Measurements from ENCODE around the gene ESR2. TPM values are rescaled to one million over a fixed set of nuclear protein-coding genes. Genes with fewer than 3 reads are reported as not detected.

Gene ESR2
- polyA plus RNA-seq, 1 of the 3 experiments (the other 2 are of a cell fraction) = 0.03 TPM

DNA sequence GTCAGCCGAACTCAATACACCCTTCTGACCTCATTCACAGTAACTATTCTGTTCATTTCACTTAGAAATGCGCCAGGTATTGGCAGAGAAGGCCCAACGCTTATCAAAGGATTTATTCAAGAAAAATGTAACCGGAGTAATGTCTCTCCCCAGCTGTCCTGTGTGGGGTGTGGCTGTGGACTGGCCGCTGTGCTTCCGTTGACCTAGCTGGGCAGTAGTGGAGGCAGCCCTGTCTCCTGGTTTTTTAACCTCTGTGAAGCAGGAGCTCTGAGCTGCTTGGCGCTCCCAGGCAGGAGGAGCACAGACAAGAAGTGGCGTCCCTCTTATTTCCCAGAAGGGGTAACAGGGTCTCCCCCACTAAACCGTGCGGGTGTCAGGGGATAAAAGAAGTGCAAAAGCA is 85.2 kb downstream of the ESR2 start:
- ChIA-PET CTCF (interaction anchor here (2.3 kb wide), 1 partner anchor 95 kb away, joined by 8 read pairs; no protein-coding TSS in a partner anchor), POLR2A (no interaction called here)
- TF ChIP-seq YY1 (IDR thresholded peaks at IDR 0.05; ENCODE audit: low read depth) (no peak), SMC3 (IDR thresholded peaks at IDR 0.05; ENCODE audit: low read depth, low read length) (no peak), FOSL2 (IDR thresholded peaks at IDR 0.05; ENCODE audit: borderline replicate concordance, low read depth) (no peak), GABPA (IDR thresholded peaks at IDR 0.05; ENCODE audit: low read depth) (no peak), RFX5 (IDR thresholded peaks at IDR 0.05; ENCODE audit: low read length) (no peak), RCOR1 (IDR thresholded peaks at IDR 0.05; ENCODE audit: low read length) (no peak), MEF2A (IDR thresholded peaks at IDR 0.05; ENCODE audit: borderline replicate concordance, low read depth) (no peak), EZH2phosphoT487 (IDR thresholded peaks at IDR 0.05; ENCODE audit: borderline replicate concordance, low read depth) (no peak), NFIC (IDR thresholded peaks at IDR 0.05; ENCODE audit: borderline replicate concordance) (no peak), RXRA (IDR thresholded peaks at IDR 0.05; ENCODE audit: borderline replicate concordance, low read depth) (no peak), RAD21 (IDR thresholded peaks at IDR 0.05; ENCODE audit: low read length) (no peak)
- TF ChIP-seq, protein P1, sequence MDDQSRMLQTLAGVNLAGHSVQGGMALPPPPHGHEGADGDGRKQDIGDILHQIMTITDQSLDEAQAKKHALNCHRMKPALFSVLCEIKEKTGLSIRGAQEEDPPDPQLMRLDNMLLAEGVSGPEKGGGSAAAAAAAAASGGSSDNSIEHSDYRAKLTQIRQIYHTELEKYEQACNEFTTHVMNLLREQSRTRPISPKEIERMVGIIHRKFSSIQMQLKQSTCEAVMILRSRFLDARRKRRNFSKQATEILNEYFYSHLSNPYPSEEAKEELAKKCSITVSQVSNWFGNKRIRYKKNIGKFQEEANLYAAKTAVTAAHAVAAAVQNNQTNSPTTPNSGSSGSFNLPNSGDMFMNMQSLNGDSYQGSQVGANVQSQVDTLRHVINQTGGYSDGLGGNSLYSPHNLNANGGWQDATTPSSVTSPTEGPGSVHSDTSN (IDR thresholded peaks at IDR 0.05) = no peak
- TF ChIP-seq, protein P2, sequence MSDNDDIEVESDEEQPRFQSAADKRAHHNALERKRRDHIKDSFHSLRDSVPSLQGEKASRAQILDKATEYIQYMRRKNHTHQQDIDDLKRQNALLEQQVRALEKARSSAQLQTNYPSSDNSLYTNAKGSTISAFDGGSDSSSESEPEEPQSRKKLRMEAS (IDR thresholded peaks at IDR 0.05; ENCODE audit: low read depth) = no peak
- TF ChIP-seq, protein P3, sequence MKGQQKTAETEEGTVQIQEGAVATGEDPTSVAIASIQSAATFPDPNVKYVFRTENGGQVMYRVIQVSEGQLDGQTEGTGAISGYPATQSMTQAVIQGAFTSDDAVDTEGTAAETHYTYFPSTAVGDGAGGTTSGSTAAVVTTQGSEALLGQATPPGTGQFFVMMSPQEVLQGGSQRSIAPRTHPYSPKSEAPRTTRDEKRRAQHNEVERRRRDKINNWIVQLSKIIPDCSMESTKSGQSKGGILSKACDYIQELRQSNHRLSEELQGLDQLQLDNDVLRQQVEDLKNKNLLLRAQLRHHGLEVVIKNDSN (IDR thresholded peaks at IDR 0.05; ENCODE audit: borderline replicate concordance, low read depth) = no peak
- TF ChIP-seq, protein P4, sequence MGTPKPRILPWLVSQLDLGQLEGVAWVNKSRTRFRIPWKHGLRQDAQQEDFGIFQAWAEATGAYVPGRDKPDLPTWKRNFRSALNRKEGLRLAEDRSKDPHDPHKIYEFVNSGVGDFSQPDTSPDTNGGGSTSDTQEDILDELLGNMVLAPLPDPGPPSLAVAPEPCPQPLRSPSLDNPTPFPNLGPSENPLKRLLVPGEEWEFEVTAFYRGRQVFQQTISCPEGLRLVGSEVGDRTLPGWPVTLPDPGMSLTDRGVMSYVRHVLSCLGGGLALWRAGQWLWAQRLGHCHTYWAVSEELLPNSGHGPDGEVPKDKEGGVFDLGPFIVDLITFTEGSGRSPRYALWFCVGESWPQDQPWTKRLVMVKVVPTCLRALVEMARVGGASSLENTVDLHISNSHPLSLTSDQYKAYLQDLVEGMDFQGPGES (IDR thresholded peaks at IDR 0.05; ENCODE audit: low read depth, low read length) = no peak
- TF ChIP-seq, protein P5, sequence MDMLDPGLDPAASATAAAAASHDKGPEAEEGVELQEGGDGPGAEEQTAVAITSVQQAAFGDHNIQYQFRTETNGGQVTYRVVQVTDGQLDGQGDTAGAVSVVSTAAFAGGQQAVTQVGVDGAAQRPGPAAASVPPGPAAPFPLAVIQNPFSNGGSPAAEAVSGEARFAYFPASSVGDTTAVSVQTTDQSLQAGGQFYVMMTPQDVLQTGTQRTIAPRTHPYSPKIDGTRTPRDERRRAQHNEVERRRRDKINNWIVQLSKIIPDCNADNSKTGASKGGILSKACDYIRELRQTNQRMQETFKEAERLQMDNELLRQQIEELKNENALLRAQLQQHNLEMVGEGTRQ (IDR thresholded peaks at IDR 0.05; ENCODE audit: borderline replicate concordance, low read depth, low read length) = no peak
- Histone ChIP-seq H3K9me3 (no peaks in the 10 kb centered on the region), H3K9ac (no peak overlapping the region), H3K4me2 (no peak overlapping the region), H3F3A (replicated peaks; ENCODE audit: insufficient read depth) (no peaks in the 10 kb centered on the region), H3K79me2 (ENCODE audit: insufficient read depth) (no peaks in the 10 kb centered on the region), H2AFZ (ENCODE audit: low read depth) (no peak overlapping the region), H3K9me2 (no peaks in the 10 kb centered on the region), H3K4me1 (ENCODE audit: control insufficient read depth in 1 of 2, insufficient read depth in 2 of 2, low read depth in 1 of 2, low read length in 1 of 2) (0 out of 4 replicates have a peak, but pooled peaks cover 0 to 5% of the 10 kb centered on the region in 2 experiments), H3K27me3 (ENCODE audit: insufficient read depth) (no peaks in the 10 kb centered on the region), H3K36me3 (replicated peaks in 1 of 2; ENCODE audit: control insufficient read depth in 1 of 2, insufficient read depth in 2 of 2, low read length in 1 of 2) (peaks cover 0 to 7% of the 10 kb centered on the region in 2 experiments), H3K4me3 (ENCODE audit: low read depth in 2 of 2, low read length in 1 of 2) (no peak overlapping the region), H3K27ac (ENCODE audit: low read depth in 2 of 2, low read length in 1 of 2) (no peak overlapping the region), H4K20me1 (ENCODE audit: insufficient read depth) (no peaks in the 10 kb centered on the region)
- WGBS (ENCODE audit: low lambda C conversion rate) = 88% methylated on average over 10 of the region's 10 CpGs
- DNase-seq = no peak

Data from SK-N-SH (cell line).